ENCODE measurements around the gene HOMER2. TPM values are rescaled to one million over a fixed set of nuclear protein-coding genes. Genes with fewer than 3 reads are reported as not detected.

The HOMER2 gene
- total RNA-seq, 1 donor from 2014 or later: 18.2 TPM

GRCh38 chr15:82910721-82911120 lies 41.8 kb downstream of the HOMER2 start:
- DNase-seq (ENCODE audit: extremely low spot score in 2 of 2): no peak
- Histone ChIP-seq H3K27ac (no peak overlapping the region), H3K27me3 (no peaks in the 10 kb centered on the region), H3K36me3 (no peaks in the 10 kb centered on the region), H3K4me3 (no peak overlapping the region), H3K4me1 (no peaks in the 10 kb centered on the region), H3K9me3 (no peaks in the 10 kb centered on the region)
- TF ChIP-seq POLR2AphosphoS5 (IDR thresholded peaks at IDR 0.05; ENCODE audit: insufficient read depth in 1 of 2, low read depth in 1 of 2): no peak
- no peak for TF ChIP-seq POLR2A (IDR thresholded peaks at IDR 0.05)
- TF ChIP-seq CTCF (IDR thresholded peaks at IDR 0.05): no peak
- intact Hi-C loops (cut with DNase I): no loop called here

GRCh38 chr15:82909080-82909815 lies 43.3 kb downstream of the HOMER2 start:
- intact Hi-C loops (cut with DNase I): no loop called here
- Histone ChIP-seq H3K4me1 (no peaks in the 10 kb centered on the region), H3K27ac (no peak overlapping the region), H3K27me3 (no peaks in the 10 kb centered on the region), H3K9me3 (no peaks in the 10 kb centered on the region), H3K36me3 (no peaks in the 10 kb centered on the region), H3K4me3 (no peak overlapping the region)
- no peak for TF ChIP-seq POLR2A (IDR thresholded peaks at IDR 0.05)
- TF ChIP-seq CTCF (IDR thresholded peaks at IDR 0.05): no peak
- TF ChIP-seq POLR2AphosphoS5 (IDR thresholded peaks at IDR 0.05; ENCODE audit: insufficient read depth in 1 of 2, low read depth in 1 of 2): no peak
- DNase-seq (ENCODE audit: extremely low spot score in 2 of 2): no peak

- H3K9me3 ChIP-seq: no peaks in the 10 kb centered on the region
- H3K4me1 ChIP-seq: no peaks in the 10 kb centered on the region
- no peaks in the 10 kb centered on the region for H3K27me3 ChIP-seq
- no peaks in the 10 kb centered on the region for H3K36me3 ChIP-seq
- no peak overlapping the region for H3K27ac ChIP-seq
- H3K4me3 ChIP-seq: no peak overlapping the region
- TF ChIP-seq POLR2AphosphoS5 (IDR thresholded peaks at IDR 0.05; ENCODE audit: insufficient read depth in 1 of 2, low read depth in 1 of 2) (no peak), POLR2A (IDR thresholded peaks at IDR 0.05) (no peak), CTCF (IDR thresholded peaks at IDR 0.05) (no peak)
- intact Hi-C loops (cut with DNase I): no loop called here
- DNase-seq (ENCODE audit: extremely low spot score in 2 of 2): no peak
Measured at GRCh38 chr15:82907350-82907749, 45.2 kb downstream of the HOMER2 start.

- TF ChIP-seq CTCF (IDR thresholded peaks at IDR 0.05) (no peak), POLR2AphosphoS5 (IDR thresholded peaks at IDR 0.05; ENCODE audit: insufficient read depth in 1 of 2, low read depth in 1 of 2) (no peak), POLR2A (IDR thresholded peaks at IDR 0.05) (no peak)
- H3K27ac ChIP-seq: no peak overlapping the region
- intact Hi-C loops (cut with DNase I): no loop called here
- no peaks in the 10 kb centered on the region for H3K4me1 ChIP-seq
- no peaks in the 10 kb centered on the region for H3K9me3 ChIP-seq
- H3K27me3 ChIP-seq: no peaks in the 10 kb centered on the region
- no peaks in the 10 kb centered on the region for H3K36me3 ChIP-seq
- H3K4me3 ChIP-seq: no peak overlapping the region
- DNase-seq (ENCODE audit: extremely low spot score in 2 of 2): no peak
Measured at GRCh38 chr15:82904574-82904973, 47.9 kb downstream of the HOMER2 start.

- DNase-seq (ENCODE audit: extremely low spot score in 2 of 2): no peak
- no peak overlapping the region for H3K4me3 ChIP-seq
- no peaks in the 10 kb centered on the region for H3K36me3 ChIP-seq
- H3K4me1 ChIP-seq: no peaks in the 10 kb centered on the region
- H3K9me3 ChIP-seq: no peaks in the 10 kb centered on the region
- no peaks in the 10 kb centered on the region for H3K27me3 ChIP-seq
- no peak overlapping the region for H3K27ac ChIP-seq
- TF ChIP-seq POLR2A (IDR thresholded peaks at IDR 0.05): no peak
- TF ChIP-seq POLR2AphosphoS5 (IDR thresholded peaks at IDR 0.05; ENCODE audit: insufficient read depth in 1 of 2, low read depth in 1 of 2): no peak
- no peak for TF ChIP-seq CTCF (IDR thresholded peaks at IDR 0.05)
- intact Hi-C loops (cut with DNase I): no loop called here
Measured at GRCh38 chr15:82903511-82903910, 49.0 kb downstream of the HOMER2 start.

Measured in vagina (tissue), 2 donors.